Measurements from ENCODE around the gene WDR86.

DNA sequence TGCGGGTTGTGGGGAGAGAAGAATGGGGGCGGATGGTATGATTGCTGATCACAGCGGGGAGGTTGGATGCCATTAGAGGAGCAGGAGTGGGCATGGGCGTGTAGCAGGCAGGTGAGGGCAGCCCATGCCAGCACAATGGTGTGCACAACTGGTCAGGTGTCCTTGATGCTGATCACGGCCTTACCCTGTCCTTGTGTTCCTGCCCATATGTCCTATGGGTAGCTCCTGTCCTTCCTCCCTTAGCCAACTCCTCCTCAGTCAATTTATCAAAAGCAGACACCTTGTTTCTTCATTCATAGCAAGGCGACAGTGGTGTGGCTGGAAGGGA lies 30.7 kb downstream of the WDR86 start:
- TF ChIP-seq, protein P1, sequence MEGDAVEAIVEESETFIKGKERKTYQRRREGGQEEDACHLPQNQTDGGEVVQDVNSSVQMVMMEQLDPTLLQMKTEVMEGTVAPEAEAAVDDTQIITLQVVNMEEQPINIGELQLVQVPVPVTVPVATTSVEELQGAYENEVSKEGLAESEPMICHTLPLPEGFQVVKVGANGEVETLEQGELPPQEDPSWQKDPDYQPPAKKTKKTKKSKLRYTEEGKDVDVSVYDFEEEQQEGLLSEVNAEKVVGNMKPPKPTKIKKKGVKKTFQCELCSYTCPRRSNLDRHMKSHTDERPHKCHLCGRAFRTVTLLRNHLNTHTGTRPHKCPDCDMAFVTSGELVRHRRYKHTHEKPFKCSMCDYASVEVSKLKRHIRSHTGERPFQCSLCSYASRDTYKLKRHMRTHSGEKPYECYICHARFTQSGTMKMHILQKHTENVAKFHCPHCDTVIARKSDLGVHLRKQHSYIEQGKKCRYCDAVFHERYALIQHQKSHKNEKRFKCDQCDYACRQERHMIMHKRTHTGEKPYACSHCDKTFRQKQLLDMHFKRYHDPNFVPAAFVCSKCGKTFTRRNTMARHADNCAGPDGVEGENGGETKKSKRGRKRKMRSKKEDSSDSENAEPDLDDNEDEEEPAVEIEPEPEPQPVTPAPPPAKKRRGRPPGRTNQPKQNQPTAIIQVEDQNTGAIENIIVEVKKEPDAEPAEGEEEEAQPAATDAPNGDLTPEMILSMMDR (IDR thresholded peaks at IDR 0.05; ENCODE audit: low read depth, low read length, poor library complexity, severe bottlenecking): no peak
- no peak for TF ChIP-seq EZH2phosphoT487 (IDR thresholded peaks at IDR 0.05; ENCODE audit: borderline replicate concordance, low read length)

All from DOHH2 (cell line).